Uterus (tissue), 2 donors: ENCODE measurements around the gene FAM78A.

Source experiments
- POLR2A ChIP-seq, 2 donors: fragments of 450-650 bp; IDR thresholded peaks; one replicate each; pipeline ENCODE4 v1.6.1; 2016; ENCODE audit warnings: antibody characterized with exemption in 2 of 2, mild to moderate bottlenecking in 1 of 2, moderate library complexity in 1 of 2
- TF ChIP-seq, protein P1 (sequence below), 4 experiments: fragments of 200-600 bp in 2 of 4; fragments of 450-650 bp in 2 of 4; sonication (generic) in 2 of 4; IDR thresholded peaks; one replicate each; pipeline ENCODE4 v1.5.1; 2016 to 2019; ENCODE audit warnings: antibody characterized with exemption in 4 of 4, mild to moderate bottlenecking in 2 of 4, moderate library complexity in 1 of 4

DNA sequence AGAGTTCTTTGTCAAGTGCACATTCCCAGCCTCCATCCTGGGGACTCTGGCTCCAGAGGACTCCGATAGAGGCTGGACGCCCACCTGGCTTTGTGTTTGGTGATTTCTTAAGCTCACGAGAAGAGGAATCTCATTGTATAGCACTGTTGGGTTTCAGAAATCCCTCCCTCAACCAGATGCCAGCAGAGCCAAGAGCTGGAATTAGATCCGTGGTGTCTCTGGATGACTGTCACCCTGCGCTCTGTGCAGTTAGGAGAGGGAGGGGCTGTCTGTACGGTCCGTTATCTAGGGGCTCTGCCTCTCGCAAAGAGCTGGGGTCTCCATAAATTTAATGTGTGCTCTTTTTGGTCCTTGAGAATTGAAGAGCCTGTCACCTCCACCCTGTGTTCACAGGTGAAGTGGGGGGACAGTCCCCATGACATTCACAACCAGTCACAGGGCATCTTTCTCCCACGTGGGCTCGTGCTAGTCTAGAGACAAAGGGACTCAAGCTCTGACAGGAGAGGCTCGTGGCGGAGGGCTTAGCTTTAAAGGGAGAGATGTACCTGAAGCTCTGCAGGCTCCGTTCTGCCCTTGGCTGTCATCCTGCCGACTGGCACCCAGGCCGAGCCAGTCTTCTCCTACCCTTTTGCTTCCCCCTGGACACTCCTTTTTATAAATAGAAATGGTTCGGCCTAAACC, 41.4 kb downstream of the FAM78A start:
- TF ChIP-seq, protein P1, sequence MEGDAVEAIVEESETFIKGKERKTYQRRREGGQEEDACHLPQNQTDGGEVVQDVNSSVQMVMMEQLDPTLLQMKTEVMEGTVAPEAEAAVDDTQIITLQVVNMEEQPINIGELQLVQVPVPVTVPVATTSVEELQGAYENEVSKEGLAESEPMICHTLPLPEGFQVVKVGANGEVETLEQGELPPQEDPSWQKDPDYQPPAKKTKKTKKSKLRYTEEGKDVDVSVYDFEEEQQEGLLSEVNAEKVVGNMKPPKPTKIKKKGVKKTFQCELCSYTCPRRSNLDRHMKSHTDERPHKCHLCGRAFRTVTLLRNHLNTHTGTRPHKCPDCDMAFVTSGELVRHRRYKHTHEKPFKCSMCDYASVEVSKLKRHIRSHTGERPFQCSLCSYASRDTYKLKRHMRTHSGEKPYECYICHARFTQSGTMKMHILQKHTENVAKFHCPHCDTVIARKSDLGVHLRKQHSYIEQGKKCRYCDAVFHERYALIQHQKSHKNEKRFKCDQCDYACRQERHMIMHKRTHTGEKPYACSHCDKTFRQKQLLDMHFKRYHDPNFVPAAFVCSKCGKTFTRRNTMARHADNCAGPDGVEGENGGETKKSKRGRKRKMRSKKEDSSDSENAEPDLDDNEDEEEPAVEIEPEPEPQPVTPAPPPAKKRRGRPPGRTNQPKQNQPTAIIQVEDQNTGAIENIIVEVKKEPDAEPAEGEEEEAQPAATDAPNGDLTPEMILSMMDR (IDR thresholded peaks at IDR 0.05) = no peak
- no peak for TF ChIP-seq POLR2A (IDR thresholded peaks at IDR 0.05)
